NCI-H774 (cell line): ENCODE results near the gene MR1.

ENCODE experiments used
- DNase-seq: peaks from one replicate; lab custom pipeline; 2025; lab: John Stamatoyannopoulos, UW

MR1 gene

DNA sequence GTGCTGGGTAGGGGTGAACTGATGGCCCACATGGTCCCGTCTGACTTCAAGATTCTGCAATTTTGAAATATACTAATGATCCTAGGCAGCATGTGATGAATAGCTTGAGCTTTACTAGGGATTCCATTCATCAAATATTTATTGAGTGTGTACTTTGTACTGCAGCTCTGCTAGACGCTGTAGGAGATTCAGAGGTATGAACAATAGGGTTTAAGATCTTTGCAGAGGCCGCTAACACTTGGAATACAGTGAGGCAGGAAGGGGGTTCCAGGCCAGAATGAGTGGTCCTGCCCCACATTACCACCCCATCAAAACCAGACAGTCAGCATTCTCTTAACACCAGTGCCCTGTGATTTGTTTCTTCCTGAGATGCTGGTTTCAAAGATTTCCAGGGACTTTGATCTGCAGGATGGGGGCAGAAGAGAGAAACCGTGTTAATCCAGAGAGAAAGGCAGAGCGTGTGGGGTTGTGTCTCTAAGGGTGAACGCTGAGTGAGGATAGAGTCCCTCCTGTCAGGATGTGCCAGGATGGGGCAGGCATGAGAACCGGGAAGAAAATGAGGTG, 74.6 kb downstream of the MR1 start:
- DNase-seq: no peak

DNA sequence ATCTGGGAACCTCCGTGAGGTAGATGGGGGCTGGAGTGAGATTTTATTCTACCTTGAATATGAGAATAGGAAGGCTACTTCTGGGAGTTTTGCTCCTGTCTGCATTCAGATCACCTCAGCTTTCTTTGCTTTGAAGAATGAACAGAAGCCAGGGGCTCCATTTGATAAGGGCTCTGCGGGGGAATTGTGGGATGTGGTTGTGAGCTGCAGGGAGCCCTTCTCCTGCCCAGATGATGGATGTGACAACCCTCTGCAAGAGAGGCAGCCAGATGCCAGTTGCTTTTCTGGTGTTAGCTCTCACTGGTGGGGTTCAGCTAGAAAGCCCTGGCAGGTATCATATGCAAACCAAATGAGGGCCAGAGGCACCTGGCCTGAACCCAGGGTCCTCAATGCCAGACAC, 76.2 kb downstream of the MR1 start:
- no peak for DNase-seq
